Measurements from ENCODE around the gene RPL4. TPM values are rescaled to one million over a fixed set of nuclear protein-coding genes. Genes with fewer than 3 reads are reported as not detected.
A peak's percentile ranks its signal among the peaks of the same experiment; 100 is the strongest.

RPL4 gene
- total and polyA plus RNA-seq, 9 of the 15 experiments (the other 6 are each of a cell fraction or from before 2014, with no cell fraction given), result 2,055 to 7,760 (median 5,069) TPM

DNA sequence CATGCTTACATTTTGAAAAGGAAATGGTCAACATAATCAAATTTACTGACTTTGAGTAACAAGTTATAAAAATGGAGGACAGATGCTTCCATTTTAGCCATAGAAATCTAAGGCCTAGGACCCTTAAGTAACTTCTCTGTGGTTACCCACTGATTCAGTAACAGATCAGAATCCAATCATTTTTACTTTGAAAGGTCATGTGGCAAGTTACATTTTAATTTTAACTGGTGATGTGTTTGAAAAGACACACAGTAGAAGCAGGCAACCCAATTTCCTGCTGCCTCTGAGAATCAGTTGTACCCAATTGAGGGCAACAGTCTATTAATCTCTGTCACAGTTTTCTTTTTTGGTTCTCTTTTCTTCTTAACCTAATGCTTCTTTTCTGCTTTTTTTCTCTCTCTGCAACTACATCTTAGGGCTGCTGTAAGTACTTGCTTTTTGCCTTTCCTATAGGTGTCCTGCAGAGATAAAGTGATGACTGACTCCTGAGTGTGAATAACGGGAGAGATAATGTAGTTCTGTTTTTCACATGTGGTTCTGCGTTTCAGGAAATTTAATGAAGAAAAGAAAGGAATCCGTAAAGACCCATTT is 3.7 kb upstream of the RPL4 start (continued):
- TF ChIP-seq JUND (IDR thresholded peaks at IDR 0.05; ENCODE audit: borderline replicate concordance, low read depth, low read length), result peak; percentile 18; the same call in 1 of the 2 replicates
- no peak for TF ChIP-seq JUND (tag; IDR thresholded peaks at IDR 0.05; ENCODE audit: borderline replicate concordance, low read depth, low read length)
- TF ChIP-seq PCBP2 (IDR thresholded peaks at IDR 0.05; ENCODE audit: low read depth, low read length, poor library complexity, severe bottlenecking), result no peak
- no peak for TF ChIP-seq TFAM (CRISPR knock-in tag; conservative IDR thresholded peaks at IDR 0.05)
- peak; percentile 58 for TF ChIP-seq CBFA2T3 (IDR thresholded peaks at IDR 0.05)
- no peak for TF ChIP-seq ZNF551 (CRISPR knock-in tag; IDR thresholded peaks at IDR 0.05)
- TF ChIP-seq SETDB1 (IDR thresholded peaks at IDR 0.05; ENCODE audit: low read length), result no peak
- TF ChIP-seq, protein P1, sequence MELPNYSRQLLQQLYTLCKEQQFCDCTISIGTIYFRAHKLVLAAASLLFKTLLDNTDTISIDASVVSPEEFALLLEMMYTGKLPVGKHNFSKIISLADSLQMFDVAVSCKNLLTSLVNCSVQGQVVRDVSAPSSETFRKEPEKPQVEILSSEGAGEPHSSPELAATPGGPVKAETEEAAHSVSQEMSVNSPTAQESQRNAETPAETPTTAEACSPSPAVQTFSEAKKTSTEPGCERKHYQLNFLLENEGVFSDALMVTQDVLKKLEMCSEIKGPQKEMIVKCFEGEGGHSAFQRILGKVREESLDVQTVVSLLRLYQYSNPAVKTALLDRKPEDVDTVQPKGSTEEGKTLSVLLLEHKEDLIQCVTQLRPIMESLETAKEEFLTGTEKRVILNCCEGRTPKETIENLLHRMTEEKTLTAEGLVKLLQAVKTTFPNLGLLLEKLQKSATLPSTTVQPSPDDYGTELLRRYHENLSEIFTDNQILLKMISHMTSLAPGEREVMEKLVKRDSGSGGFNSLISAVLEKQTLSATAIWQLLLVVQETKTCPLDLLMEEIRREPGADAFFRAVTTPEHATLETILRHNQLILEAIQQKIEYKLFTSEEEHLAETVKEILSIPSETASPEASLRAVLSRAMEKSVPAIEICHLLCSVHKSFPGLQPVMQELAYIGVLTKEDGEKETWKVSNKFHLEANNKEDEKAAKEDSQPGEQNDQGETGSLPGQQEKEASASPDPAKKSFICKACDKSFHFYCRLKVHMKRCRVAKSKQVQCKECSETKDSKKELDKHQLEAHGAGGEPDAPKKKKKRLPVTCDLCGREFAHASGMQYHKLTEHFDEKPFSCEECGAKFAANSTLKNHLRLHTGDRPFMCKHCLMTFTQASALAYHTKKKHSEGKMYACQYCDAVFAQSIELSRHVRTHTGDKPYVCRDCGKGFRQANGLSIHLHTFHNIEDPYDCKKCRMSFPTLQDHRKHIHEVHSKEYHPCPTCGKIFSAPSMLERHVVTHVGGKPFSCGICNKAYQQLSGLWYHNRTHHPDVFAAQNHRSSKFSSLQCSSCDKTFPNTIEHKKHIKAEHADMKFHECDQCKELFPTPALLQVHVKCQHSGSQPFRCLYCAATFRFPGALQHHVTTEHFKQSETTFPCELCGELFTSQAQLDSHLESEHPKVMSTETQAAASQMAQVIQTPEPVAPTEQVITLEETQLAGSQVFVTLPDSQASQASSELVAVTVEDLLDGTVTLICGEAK (IDR thresholded peaks at IDR 0.05), result no peak
- TF ChIP-seq, protein P1 (CRISPR knock-in tag; IDR thresholded peaks at IDR 0.05), result no peak
- TF ChIP-seq HOXB6 (CRISPR knock-in tag; IDR thresholded peaks at IDR 0.05; ENCODE audit: borderline replicate concordance), result no peak
- peak; percentile 65 for TF ChIP-seq PKNOX1 (IDR thresholded peaks at IDR 0.05)
- TF ChIP-seq TAL1 (IDR thresholded peaks at IDR 0.05), result peak; percentile 26; the same call in 1 of the 2 replicates
- no peak for TF ChIP-seq DEAF1 (CRISPR knock-in tag; IDR thresholded peaks at IDR 0.05)
- peak; percentile 49 for TF ChIP-seq DPF2 (IDR thresholded peaks at IDR 0.05)
- TF ChIP-seq SMARCA4 (IDR thresholded peaks at IDR 0.05), result peak; percentile 64; the same call in 1 of the 2 replicates
